Nephron (organoid): ENCODE measurements around the gene INCENP.

Experiments used
- H3K27ac Mint-ChIP-seq, 3 experiments: 2 replicates each; pipeline ENCODE4 v1.8.0; 2020; ENCODE audit warnings: mixed read lengths in 3 of 3, mild to moderate bottlenecking in 2 of 3, moderate library complexity in 1 of 3
- H3K27me3 Mint-ChIP-seq: 2 replicates; pipeline ENCODE4 v1.8.0; 2021; ENCODE audit warnings: low read depth, mild to moderate bottlenecking, moderate library complexity, mixed read lengths
- H3K36me3 Mint-ChIP-seq: 2 replicates; pipeline ENCODE4 v1.8.0; 2020; ENCODE audit warnings: low read depth, mixed read lengths
- H3K4me1 Mint-ChIP-seq: 2 replicates; pipeline ENCODE4 v1.8.0; 2020; ENCODE audit warnings: mixed read lengths
- H3K4me3 Mint-ChIP-seq, 3 experiments: 2 replicates each; pipeline ENCODE4 v1.8.0; 2020; ENCODE audit warnings: mild to moderate bottlenecking in 3 of 3, mixed read lengths in 3 of 3, moderate library complexity in 2 of 3
- H3K9me3 Mint-ChIP-seq: 2 replicates; pipeline ENCODE4 v1.8.0; 2020; ENCODE audit warnings: mixed read lengths
- CTCF ChIP-seq, 3 experiments: fragments of 200-600 bp; sonication (generic); IDR thresholded peaks; one replicate each; pipeline ENCODE4 v1.5.0; 2021; ENCODE audit warnings: antibody characterized with exemption in 3 of 3; ENCODE audit not compliant: unreplicated experiment in 3 of 3

INCENP gene

GRCh38 chr11:62172294-62172693, 48.5 kb downstream of the INCENP start:
- Mint-ChIP-seq H3K36me3 (no peaks in the 10 kb centered on the region), H3K9me3 (no peaks in the 10 kb centered on the region), H3K27ac (no peak overlapping the region), H3K4me1 (peaks cover 4% of the 10 kb centered on the region), H3K27me3 (peaks cover 40% of the 10 kb centered on the region), H3K4me3 (no peak overlapping the region)
- no peak for TF ChIP-seq CTCF (IDR thresholded peaks at IDR 0.05; ENCODE audit: unreplicated experiment in 3 of 3)

DNA sequence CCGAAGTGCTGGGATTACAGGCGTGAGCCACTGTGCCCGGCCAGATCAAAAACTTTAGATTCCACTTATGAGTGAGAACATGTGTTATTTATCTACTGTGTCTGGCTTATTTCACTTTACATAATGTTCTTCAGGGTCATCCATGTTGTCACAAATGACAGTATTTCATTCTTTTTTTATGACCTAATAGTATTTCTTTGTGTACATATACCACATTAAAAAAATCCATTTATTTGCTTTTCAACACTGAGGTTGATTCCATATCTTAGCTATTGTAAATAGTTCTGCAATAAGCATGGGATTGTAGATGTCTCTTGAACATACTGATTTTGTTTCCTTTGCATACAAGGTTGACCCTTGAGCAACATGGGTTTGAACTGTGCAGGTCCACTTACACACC, 53.0 kb downstream of the INCENP start:
- H3K4me1 Mint-ChIP-seq: no peaks in the 10 kb centered on the region

DNA sequence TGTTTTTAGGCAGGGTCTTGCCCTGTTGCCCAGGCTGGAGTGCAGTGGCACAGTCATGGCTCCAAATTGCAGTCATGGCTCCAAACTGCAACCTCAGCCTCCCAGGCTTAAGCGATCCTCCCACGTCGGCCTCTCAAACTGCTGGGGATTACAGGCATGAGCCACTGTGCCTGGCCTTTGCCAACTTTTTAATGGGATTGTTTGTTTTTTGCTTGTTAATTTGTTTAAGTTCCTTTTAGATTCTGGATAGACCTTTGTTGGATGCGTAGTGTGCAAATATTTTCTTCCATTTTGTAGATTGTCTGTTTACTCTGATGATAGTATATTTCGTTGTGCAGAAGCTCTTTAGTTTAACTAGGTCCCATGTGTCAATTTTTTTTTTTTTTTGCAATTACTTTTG, 56.2 kb downstream of the INCENP start:
- H3K27me3 Mint-ChIP-seq: peaks cover 22% of the 10 kb centered on the region
- no peaks in the 10 kb centered on the region for H3K4me1 Mint-ChIP-seq
- no peak overlapping the region for H3K27ac Mint-ChIP-seq
- no peaks in the 10 kb centered on the region for H3K36me3 Mint-ChIP-seq
- H3K4me3 Mint-ChIP-seq: no peak overlapping the region
- H3K9me3 Mint-ChIP-seq: peaks cover 4% of the 10 kb centered on the region
- TF ChIP-seq CTCF (IDR thresholded peaks at IDR 0.05; ENCODE audit: unreplicated experiment in 3 of 3): no peak

More for the DNA sequence above, 53.0 kb downstream of the INCENP start:
- H3K27ac Mint-ChIP-seq: no peak overlapping the region
- H3K4me3 Mint-ChIP-seq: no peak overlapping the region
- H3K36me3 Mint-ChIP-seq: no peaks in the 10 kb centered on the region
- no peaks in the 10 kb centered on the region for H3K9me3 Mint-ChIP-seq
- peaks cover 48% of the 10 kb centered on the region for H3K27me3 Mint-ChIP-seq
- TF ChIP-seq CTCF (IDR thresholded peaks at IDR 0.05; ENCODE audit: unreplicated experiment in 3 of 3): no peak

- Mint-ChIP-seq H3K36me3 (no peaks in the 10 kb centered on the region), H3K9me3 (peaks cover 4% of the 10 kb centered on the region), H3K4me1 (no peaks in the 10 kb centered on the region), H3K4me3 (no peak overlapping the region), H3K27ac (no peak overlapping the region), H3K27me3 (peaks cover 24% of the 10 kb centered on the region)
- no peak for TF ChIP-seq CTCF (IDR thresholded peaks at IDR 0.05; ENCODE audit: unreplicated experiment in 3 of 3)
Measured at GRCh38 chr11:62181097-62181496, 57.3 kb downstream of the INCENP start.

- no peak overlapping the region for H3K27ac Mint-ChIP-seq
- peaks cover 4% of the 10 kb centered on the region for H3K9me3 Mint-ChIP-seq
- no peaks in the 10 kb centered on the region for H3K36me3 Mint-ChIP-seq
- no peak for TF ChIP-seq CTCF (IDR thresholded peaks at IDR 0.05; ENCODE audit: unreplicated experiment in 3 of 3)
- H3K27me3 Mint-ChIP-seq: peaks cover 18% of the 10 kb centered on the region
- no peak overlapping the region for H3K4me3 Mint-ChIP-seq
- H3K4me1 Mint-ChIP-seq: no peaks in the 10 kb centered on the region
Measured at GRCh38 chr11:62182147-62182891, 58.5 kb downstream of the INCENP start.

DNA sequence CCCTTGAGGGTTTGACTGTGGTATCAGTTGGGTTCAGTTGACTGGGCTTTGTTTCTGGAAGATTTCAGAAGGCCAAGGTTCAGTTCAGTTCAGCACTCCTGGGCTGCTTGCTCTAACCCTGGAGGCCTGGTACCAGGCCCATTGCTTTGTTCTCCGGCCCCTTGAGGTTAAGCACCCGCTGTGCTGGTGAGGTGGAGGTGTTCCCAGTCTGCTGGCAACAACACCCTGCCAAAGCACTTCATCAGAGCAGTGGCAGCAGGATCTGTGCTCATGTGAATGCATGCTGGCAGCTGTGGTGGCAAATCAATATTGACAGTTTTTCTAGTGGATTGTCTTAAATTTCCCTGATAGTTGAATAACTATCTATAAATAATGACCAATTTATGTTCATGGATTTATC, 62.4 kb downstream of the INCENP start:
- no peaks in the 10 kb centered on the region for H3K36me3 Mint-ChIP-seq
- peaks cover 4% of the 10 kb centered on the region for H3K9me3 Mint-ChIP-seq
- no peak for TF ChIP-seq CTCF (IDR thresholded peaks at IDR 0.05; ENCODE audit: unreplicated experiment in 3 of 3)
- no peak overlapping the region for H3K27ac Mint-ChIP-seq
- no peaks in the 10 kb centered on the region for H3K4me1 Mint-ChIP-seq
- H3K4me3 Mint-ChIP-seq: no peak overlapping the region
- H3K27me3 Mint-ChIP-seq: peaks cover 23% of the 10 kb centered on the region
